ENCODE measurements around the gene CMIP.

The CMIP gene

GRCh38 chr16:81694494-81695280 lies 250.1 kb downstream of the CMIP start:
- no peak for DNase-seq

- no peak for DNase-seq
Observed at GRCh38 chr16:81695321-81696165, 250.9 kb downstream of the CMIP start.

- DNase-seq: no peak
Observed at GRCh38 chr16:81696166-81696960, 251.8 kb downstream of the CMIP start.

GRCh38 chr16:81696961-81697615 lies 252.5 kb downstream of the CMIP start:
- DNase-seq: peak; percentile 55

GRCh38 chr16:81697616-81698309 lies 253.2 kb downstream of the CMIP start:
- no peak for DNase-seq

GRCh38 chr16:81698310-81698641 lies 253.7 kb downstream of the CMIP start:
- no peak for DNase-seq

- no peak for DNase-seq
Observed at GRCh38 chr16:81699596-81699995, 255.0 kb downstream of the CMIP start.

- DNase-seq: peak; percentile 20
Observed at GRCh38 chr16:81700071-81700779, 255.6 kb downstream of the CMIP start.

- DNase-seq: no peak
Observed at GRCh38 chr16:81700780-81701165, 256.2 kb downstream of the CMIP start.

GRCh38 chr16:81701296-81701970 lies 256.8 kb downstream of the CMIP start:
- no peak for DNase-seq

- no peak for DNase-seq
Observed at GRCh38 chr16:81702506-81702905, 257.9 kb downstream of the CMIP start.

GRCh38 chr16:81703177-81704155 lies 258.9 kb downstream of the CMIP start:
- peak; percentile 85 for DNase-seq

GRCh38 chr16:81705261-81705660 lies 260.7 kb downstream of the CMIP start:
- DNase-seq: no peak

GRCh38 chr16:81706327-81707295 lies 262.0 kb downstream of the CMIP start:
- no peak for DNase-seq

GRCh38 chr16:81707411-81708265 lies 263.0 kb downstream of the CMIP start:
- peak; percentile 53 for DNase-seq

- no peak for DNase-seq
Observed at GRCh38 chr16:81708266-81709015, 263.8 kb downstream of the CMIP start.

All from EL (cell line).